GM12892 (cell line): ENCODE results near the gene ZNRF3.

ENCODE experiments used
- POLR2A ChIP-seq: IDR thresholded peaks from 2 replicates; pipeline ENCODE4 v1.6.1; 2011; ENCODE audit warnings: low read depth, low read length, control low read depth
- POLR2AphosphoS5 ChIP-seq: IDR thresholded peaks from 2 replicates; pipeline ENCODE4 v1.6.1; 2011; ENCODE audit warnings: low read depth, low read length, control low read depth
- TAF1 ChIP-seq: IDR thresholded peaks from 2 replicates; pipeline ENCODE4 v1.6.1; 2011; ENCODE audit warnings: low read depth, mild to moderate bottlenecking, control low read depth, low read length, borderline replicate concordance

DNA sequence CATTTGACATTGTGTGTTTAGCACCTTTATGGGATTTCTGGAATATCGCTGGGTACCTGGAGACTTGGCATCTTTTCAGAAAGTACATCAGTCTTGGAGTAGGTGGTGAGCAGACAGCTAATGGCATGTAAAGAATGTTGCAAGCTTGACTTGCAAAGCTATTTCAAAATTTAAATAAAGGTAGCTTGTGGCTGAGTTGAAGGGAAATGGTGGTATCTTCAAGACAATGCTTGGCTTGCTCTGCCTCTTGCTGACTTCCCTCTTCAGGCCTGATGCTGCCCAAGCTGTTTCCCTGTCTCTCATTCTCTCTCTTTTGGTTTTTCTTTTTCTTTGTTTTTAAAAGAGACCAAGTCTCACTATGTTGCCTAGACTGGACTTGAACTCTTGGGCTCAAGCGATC lies 13.2 kb downstream of the ZNRF3 start:
- TF ChIP-seq POLR2AphosphoS5 (no peak), POLR2A (no peak), TAF1 (no peak)
